PFSK-1 (cell line): Measurements from ENCODE around the gene TMEM225B.

ENCODE experiments used
- FOXP2 ChIP-seq: optimal IDR thresholded peaks from 2 replicates; pipeline ENCODE3; 2011; ENCODE audit warnings: borderline replicate concordance, control low read depth, inconsistent platforms; ENCODE audit not compliant: insufficient read depth; ENCODE audit errors: extremely low read length, extremely low read depth
- POLR2AphosphoS5 ChIP-seq: IDR thresholded peaks from 2 replicates; pipeline ENCODE4 v1.6.1; 2012; ENCODE audit warnings: low read depth, mild to moderate bottlenecking, control low read depth, low read length, moderate library complexity
- REST ChIP-seq, 2 experiments: IDR thresholded peaks; 2 replicates each; pipeline versions ENCODE4 v1.6.1 to v1.8.0; 2011 to 2012; ENCODE audit warnings: low read depth in 2 of 2, low read length in 2 of 2, control low read depth in 1 of 2, inconsistent platforms in 1 of 2, mild to moderate bottlenecking in 1 of 2, moderate library complexity in 1 of 2; ENCODE audit not compliant: insufficient read depth in 1 of 2
- SIN3A ChIP-seq: IDR thresholded peaks from 2 replicates; pipeline ENCODE4 v1.6.1; 2012; ENCODE audit warnings: mild to moderate bottlenecking, low read length, moderate library complexity, borderline replicate concordance; ENCODE audit not compliant: insufficient read depth
- TAF1 ChIP-seq: IDR thresholded peaks from 2 replicates; pipeline ENCODE4 v1.6.1; 2012; ENCODE audit warnings: low read length, control low read depth, borderline replicate concordance; ENCODE audit not compliant: insufficient read depth

TMEM225B gene

DNA sequence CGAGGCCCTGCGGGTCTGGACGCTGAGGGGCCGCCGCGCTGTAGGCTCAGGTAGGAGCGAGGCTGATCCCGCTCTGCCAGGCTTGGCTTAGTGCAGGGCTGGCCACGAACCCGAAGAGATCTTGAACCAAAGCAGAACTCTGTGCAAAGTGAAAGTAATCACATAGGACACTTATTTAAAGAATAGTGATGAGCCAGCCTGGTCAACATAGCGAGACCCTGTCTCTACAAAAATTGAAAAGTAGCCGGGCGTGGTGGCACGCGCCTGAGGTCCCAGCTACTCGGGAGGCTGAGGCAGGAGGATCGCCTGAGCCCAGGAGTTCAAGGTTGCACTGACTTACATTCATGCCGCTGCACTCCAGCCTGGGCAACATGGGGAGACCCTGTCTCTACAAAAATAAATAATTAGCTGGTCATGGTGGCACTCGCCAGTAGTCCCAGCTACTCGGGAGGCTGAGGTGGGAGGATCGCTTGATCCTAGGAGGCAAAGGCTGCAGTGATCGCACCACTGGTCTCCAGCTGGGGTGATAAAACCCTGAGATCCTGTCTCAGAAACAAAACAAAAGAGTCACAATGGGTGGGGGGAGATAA, 19.2 kb downstream of the TMEM225B start:
- TF ChIP-seq POLR2AphosphoS5: no peak
- TF ChIP-seq FOXP2: no peak
- TF ChIP-seq TAF1: no peak
- no peak for TF ChIP-seq SIN3A

GRCh38 chr7:99618726-99619125, 20.7 kb downstream of the TMEM225B start:
- no peak for TF ChIP-seq REST (IDR thresholded peaks at IDR 0.05; ENCODE audit: insufficient read depth in 1 of 2, low read depth in 2 of 2, low read length in 2 of 2)
- TF ChIP-seq TAF1: no peak
- no peak for TF ChIP-seq POLR2AphosphoS5
- TF ChIP-seq FOXP2: no peak
- no peak for TF ChIP-seq SIN3A

DNA sequence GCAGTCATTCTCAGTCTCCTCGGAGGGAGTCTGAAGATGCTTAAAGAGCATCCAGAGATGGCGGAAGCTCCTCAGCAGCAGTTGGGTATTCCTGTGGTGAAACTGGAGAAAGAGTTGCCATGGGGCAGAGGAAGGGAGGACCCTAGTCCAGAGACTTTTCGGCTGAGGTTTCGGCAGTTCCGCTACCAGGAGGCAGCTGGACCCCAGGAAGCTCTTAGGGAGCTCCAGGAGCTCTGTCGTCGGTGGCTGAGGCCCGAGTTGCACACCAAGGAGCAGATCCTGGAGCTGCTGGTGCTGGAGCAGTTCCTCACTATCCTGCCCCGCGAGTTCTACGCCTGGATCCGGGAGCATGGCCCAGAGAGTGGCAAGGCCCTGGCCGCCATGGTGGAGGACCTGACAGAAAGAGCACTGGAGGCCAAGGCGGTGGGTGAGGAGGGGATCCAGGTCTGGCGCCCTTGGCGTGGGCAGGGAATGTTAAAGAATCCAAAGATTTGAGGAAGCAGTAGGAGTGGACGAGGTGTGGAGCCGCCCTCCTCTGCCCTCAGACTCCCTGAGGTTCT, 21.6 kb downstream of the TMEM225B start:
- no peak for TF ChIP-seq TAF1
- TF ChIP-seq REST (IDR thresholded peaks at IDR 0.05; ENCODE audit: insufficient read depth in 1 of 2, low read depth in 2 of 2, low read length in 2 of 2): no peak
- no peak for TF ChIP-seq FOXP2
- TF ChIP-seq SIN3A: no peak
- no peak for TF ChIP-seq POLR2AphosphoS5

- TF ChIP-seq POLR2AphosphoS5 (no peak), SIN3A (no peak), TAF1 (no peak), FOXP2 (no peak)
Observed at GRCh38 chr7:99621271-99621670, 23.2 kb downstream of the TMEM225B start.

DNA sequence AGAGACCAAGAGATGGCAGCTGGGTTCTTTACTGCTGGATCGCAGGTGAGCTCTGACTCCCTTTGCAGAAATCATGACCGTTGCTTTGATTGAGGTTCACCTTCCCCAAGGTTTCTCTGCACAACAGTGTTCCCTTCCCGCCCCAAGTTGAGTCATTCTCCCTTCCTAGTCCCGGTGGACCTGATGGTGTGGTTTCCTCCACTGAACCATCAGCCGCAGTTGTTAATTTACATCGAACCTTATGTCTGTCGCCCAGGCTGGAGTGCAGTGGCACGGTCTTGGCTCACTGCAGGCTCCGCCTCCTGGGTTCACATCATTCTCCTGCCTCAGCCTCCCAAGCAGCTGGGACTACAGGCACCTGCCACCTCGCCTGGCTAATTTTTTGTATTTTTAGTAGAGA, 24.5 kb downstream of the TMEM225B start:
- TF ChIP-seq POLR2AphosphoS5 (no peak), SIN3A (no peak), FOXP2 (no peak), REST (IDR thresholded peaks at IDR 0.05; ENCODE audit: insufficient read depth in 1 of 2, low read depth in 2 of 2, low read length in 2 of 2) (no peak), TAF1 (no peak)

DNA sequence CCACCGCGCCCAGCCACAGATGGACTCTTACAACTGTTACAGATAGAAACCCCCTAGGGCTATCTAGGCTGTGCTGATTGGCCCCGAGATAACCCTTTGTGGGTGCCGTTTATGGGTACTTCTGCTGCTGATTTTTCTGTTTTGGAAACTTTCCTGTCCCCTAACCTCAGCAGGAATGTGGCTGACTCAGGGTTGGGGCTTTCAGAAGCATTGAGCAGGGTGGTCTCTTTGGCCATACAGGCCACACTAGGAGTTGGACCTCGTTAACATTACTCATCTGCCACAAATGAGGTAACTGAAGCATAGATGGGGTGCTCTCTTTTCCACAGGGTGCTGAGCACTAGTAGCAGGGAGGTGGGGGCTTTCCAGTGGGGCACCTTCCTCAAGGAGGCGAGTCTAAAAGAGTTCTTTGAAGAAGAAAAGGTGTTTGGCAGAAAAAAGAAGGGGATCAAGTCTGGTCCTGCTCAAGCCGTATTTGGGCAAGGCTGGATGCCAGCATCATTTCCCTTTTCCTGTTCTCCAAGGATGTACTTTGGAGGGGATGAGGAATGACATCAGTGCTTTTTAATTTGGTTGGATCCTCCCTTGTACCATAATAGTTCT, 25.1 kb downstream of the TMEM225B start:
- no peak for TF ChIP-seq TAF1
- TF ChIP-seq POLR2AphosphoS5: no peak
- no peak for TF ChIP-seq FOXP2
- TF ChIP-seq REST (IDR thresholded peaks at IDR 0.05; ENCODE audit: insufficient read depth in 1 of 2, low read depth in 2 of 2, low read length in 2 of 2): no peak
- TF ChIP-seq SIN3A: no peak
